B cell (primary cell): ENCODE data around the gene IL26. TPM values are rescaled to one million over a fixed set of nuclear protein-coding genes. Genes with fewer than 3 reads are reported as not detected.

ENCODE experiments used
- ATAC-seq: fragments of 200-7000 bp; cut with Tn5 transposase; one replicate; pipeline ENCODE4 v1.10.0; 2021; ENCODE audit warnings: low read depth, mild to moderate bottlenecking, moderate number of reproducible peaks, moderate library complexity
- CTCF ChIA-PET: fragments of 350-600 bp; sonication (Branson Sonifier 250); formaldehyde crosslinking; loops from one replicate; lab custom pipeline; 2021; ENCODE audit warnings: antibody characterized with exemption, inconsistent platforms; lab: Charles Lee
- POLR2A ChIA-PET: fragments of 350-600 bp; sonication (Branson Sonifier 250); formaldehyde crosslinking; loops from one replicate; lab custom pipeline; 2021; ENCODE audit warnings: antibody characterized with exemption; lab: Charles Lee
- DNase-seq: peaks from one replicate; pipeline ENCODE4 v3.0.0; 2013
- H2AFZ ChIP-seq: 2 replicates; pipeline ENCODE4 v1.6.1; 2012; ENCODE audit warnings: mild to moderate bottlenecking, low read depth, low read length; ENCODE audit not compliant: insufficient read depth, poor library complexity, severe bottlenecking
- H3K27ac ChIP-seq, 2 donors: 1 replicate in 1 of 2; 2 replicates in 1 of 2; pipeline ENCODE4 v1.5.1; 2012 to 2013; ENCODE audit warnings: low read length in 2 of 2, mild to moderate bottlenecking in 2 of 2, moderate library complexity in 1 of 2
- H3K27me3 ChIP-seq, 4 experiments: fragments of 200-600 bp in 1 of 4; sonication (generic) in 1 of 4; replicated peaks in 1 of 4; 1 replicate in 2 of 4; 2 replicates in 2 of 4; pipeline versions ENCODE4 v1.6.1 to v1.7.0; 2013 to 2016; ENCODE audit warnings: low read length in 3 of 4, mild to moderate bottlenecking in 2 of 4, mixed read lengths in 1 of 4, moderate library complexity in 1 of 4; ENCODE audit not compliant: insufficient read depth in 4 of 4, control insufficient read depth in 3 of 4; ENCODE audit errors: control extremely low read depth in 1 of 4
- H3K36me3 ChIP-seq, 2 experiments: replicated peaks in 1 of 2; 1 replicate in 1 of 2; 2 replicates in 1 of 2; pipeline versions ENCODE4 v1.6.1 to v1.7.1; 2013; ENCODE audit warnings: low read length in 1 of 2; ENCODE audit not compliant: insufficient read depth in 2 of 2, control insufficient read depth in 1 of 2; ENCODE audit errors: control extremely low read depth in 1 of 2, extremely low read depth in 1 of 2
- H3K4me1 ChIP-seq, 2 donors: fragments of 200-600 bp in 1 of 2; sonication (generic) in 1 of 2; 1 replicate in 1 of 2; 2 replicates in 1 of 2; pipeline versions ENCODE4 v1.5.1 to v1.6.1; 2013 to 2017; ENCODE audit warnings: low read length in 2 of 2; ENCODE audit not compliant: control insufficient read depth in 2 of 2, insufficient read depth in 2 of 2
- H3K4me2 ChIP-seq: replicated peaks from 2 replicates; pipeline ENCODE3; 2012; ENCODE audit warnings: mild to moderate bottlenecking, low read depth, low read length; ENCODE audit not compliant: poor library complexity, severe bottlenecking
- H3K4me3 ChIP-seq, 5 experiments: fragments of 200-600 bp in 1 of 5; sonication (generic) in 1 of 5; 1 replicate in 3 of 5; 2 replicates in 2 of 5; pipeline versions ENCODE4 v1.5.1 to v1.7.0; 2011 to 2016; ENCODE audit warnings: low read length in 4 of 5, mild to moderate bottlenecking in 4 of 5, low read depth in 2 of 5, control low read depth in 1 of 5, moderate library complexity in 1 of 5; ENCODE audit not compliant: insufficient read depth in 1 of 5; ENCODE audit errors: control extremely low read depth in 1 of 5, extremely low read depth in 1 of 5
- H3K79me2 ChIP-seq: fragments of 200-600 bp; sonication (generic); one replicate; pipeline ENCODE4 v1.6.0; 2016; ENCODE audit warnings: low read length; ENCODE audit not compliant: control insufficient read depth, insufficient read depth
- H3K9ac ChIP-seq: fragments of 200-600 bp; sonication (generic); 2 replicates; pipeline ENCODE4 v1.6.1; 2017; ENCODE audit warnings: mild to moderate bottlenecking, low read length, moderate library complexity
- H3K9me3 ChIP-seq, 3 donors: one replicate each; pipeline versions ENCODE4 v1.6.1 to v1.7.1; 2013; ENCODE audit warnings: low read length in 2 of 3; ENCODE audit not compliant: control insufficient read depth in 2 of 3, insufficient read depth in 1 of 3; ENCODE audit errors: control extremely low read depth in 1 of 3
- H4K20me1 ChIP-seq: 2 replicates; pipeline ENCODE4 v1.6.0; 2012; ENCODE audit warnings: mild to moderate bottlenecking, low read length; ENCODE audit not compliant: insufficient read depth, control insufficient read depth, poor library complexity, severe bottlenecking
- H3K27ac Mint-ChIP-seq: one replicate; pipeline ENCODE4 v1.8.0; 2021; ENCODE audit warnings: mixed read lengths
- H3K27me3 Mint-ChIP-seq: one replicate; pipeline ENCODE4 v1.8.0; 2021; ENCODE audit warnings: mixed read lengths
- H3K4me1 Mint-ChIP-seq: one replicate; pipeline ENCODE4 v1.8.0; 2021; ENCODE audit warnings: mixed read lengths
- H3K4me3 Mint-ChIP-seq: one replicate; pipeline ENCODE4 v1.8.0; 2021; ENCODE audit warnings: mixed read lengths
- H3K9me3 Mint-ChIP-seq: one replicate; pipeline ENCODE4 v1.8.0; 2022; ENCODE audit warnings: mixed read lengths; ENCODE audit not compliant: insufficient read depth
- CTCF ChIP-seq: fragments of 200-600 bp; IDR thresholded peaks from one replicate; pipeline ENCODE4 v1.8.0; 2022; ENCODE audit warnings: antibody characterized with exemption, mild to moderate bottlenecking
- EZH2 ChIP-seq: IDR thresholded peaks from 2 replicates; pipeline ENCODE4 v1.6.1; 2012; ENCODE audit warnings: borderline replicate concordance, low read depth, mild to moderate bottlenecking, moderate library complexity, low read length; ENCODE audit not compliant: insufficient read depth, poor library complexity, severe bottlenecking
- WGBS: methylation state at CpG from one replicate; pipeline ENCODE4 v1.1.5; 2013; ENCODE audit warnings: missing lambda C conversion rate; ENCODE audit not compliant: insufficient coverage; 5-methylcytosine and 5-hydroxymethylcytosine counted together
- intact Hi-C: fragments of 100-400 bp; cut with micrococcal nuclease; formaldehyde crosslinking; loops from one replicate; pipeline ENCODE4 v1.10.0; 2022
- polyA plus RNA-seq: library from polyadenylated mRNA; depleted of rRNA; stranded (reverse); fragments of >200 nt; gene quantifications from 2 replicates; pipeline ENCODE4 v1.2.3, GENCODE V29; 2012
- total RNA-seq, 2 donors: library from RNA; stranded (reverse); fragments of 120-200 nt in 1 of 2; gene quantifications; 1 replicate in 1 of 2; 2 replicates in 1 of 2; pipeline versions ENCODE4 v1.2.3 to v1.2.4, GENCODE V29; 2013 to 2022

IL26 gene
- total and polyA plus RNA-seq, 2 donors (not counting 1 experiment from before 2014, with no cell fraction given): not detected

- no peak overlapping the region for H2AFZ ChIP-seq
- Mint-ChIP-seq H3K4me3 (no peak overlapping the region), H3K9me3 (no peaks in the 10 kb centered on the region), H3K27ac (no peak overlapping the region), H3K27me3 (peaks cover 9% of the 10 kb centered on the region), H3K4me1 (peaks cover 6% of the 10 kb centered on the region)
- ChIA-PET POLR2A (no interaction called here), CTCF (no interaction called here)
- no peaks in the 10 kb centered on the region for H3K27me3 ChIP-seq
- DNase-seq (no peak), ATAC-seq (no peak)
- intact Hi-C loops: loop anchor here (10.0 kb wide), 1 partner anchor 577 kb away; the partner anchor contains the start of gene MDM2
- H3K9me3 ChIP-seq: no peaks in the 10 kb centered on the region
- whole genome bisulfite sequencing: no CpG with 5 or more reads among the region's 3 CpGs
- no peak overlapping the region for H3K9ac ChIP-seq
- H3K27ac ChIP-seq: no peak overlapping the region
- H4K20me1 ChIP-seq: no peaks in the 10 kb centered on the region
- no peaks in the 10 kb centered on the region for H3K36me3 ChIP-seq
- no peak overlapping the region for H3K4me3 ChIP-seq
- TF ChIP-seq CTCF (no peak), EZH2 (no peak)
- peaks cover 6 to 7% of the 10 kb centered on the region in 2 donors for H3K4me1 ChIP-seq
- H3K4me2 ChIP-seq: no peak overlapping the region
- no peaks in the 10 kb centered on the region for H3K79me2 ChIP-seq
Measured at GRCh38 chr12:68227356-68227755, 1.7 kb upstream of the IL26 start.

GRCh38 chr12:68224613-68225285 is 861 bp downstream of the IL26 start:
- H3K36me3 ChIP-seq: no peaks in the 10 kb centered on the region
- no peak overlapping the region for H3K27ac Mint-ChIP-seq
- H3K9me3 ChIP-seq: no peaks in the 10 kb centered on the region
- DNase-seq: no peak
- H3K4me2 ChIP-seq: no peak overlapping the region
- intact Hi-C loops: loop anchor here (10.0 kb wide), 1 partner anchor 580 kb away; the partner anchor contains the start of gene MDM2
- ATAC-seq: no peak
- no peak overlapping the region for H2AFZ ChIP-seq
- ChIA-PET POLR2A (no interaction called here), CTCF (interaction anchor here (1.3 to 5.3 kb wide), 6 partner anchors 11 to 96 kb away, joined by 4 to 116 read pairs (median 22); no protein-coding TSS in a partner anchor)
- H3K9me3 Mint-ChIP-seq: no peaks in the 10 kb centered on the region
- H3K4me3 ChIP-seq: no peak overlapping the region
- no peak overlapping the region for H3K9ac ChIP-seq
- no peaks in the 10 kb centered on the region for H3K27me3 ChIP-seq
- peaks cover 9% of the 10 kb centered on the region for H3K27me3 Mint-ChIP-seq
- peaks cover 6 to 7% of the 10 kb centered on the region in 2 donors for H3K4me1 ChIP-seq
- H3K79me2 ChIP-seq: no peaks in the 10 kb centered on the region
- H3K27ac ChIP-seq: no peak overlapping the region
- no peaks in the 10 kb centered on the region for H4K20me1 ChIP-seq
- H3K4me1 Mint-ChIP-seq: peaks cover 6% of the 10 kb centered on the region
- no peak for TF ChIP-seq EZH2
- no peak for TF ChIP-seq CTCF
- no peak overlapping the region for H3K4me3 Mint-ChIP-seq
- 100% methylated on average over 1 of the region's 3 CpGs for WGBS
